IMR-90 (cell line): ENCODE data around the gene BEST1. TPM values are rescaled to one million over a fixed set of nuclear protein-coding genes. Genes with fewer than 3 reads are reported as not detected.

Experiments
- ATAC-seq: fragments of 200-7000 bp; cut with Tn5 transposase; 2 replicates; pipeline ENCODE4 v1.9.1; 2020; ENCODE audit warnings: low read depth, mild to moderate bottlenecking, moderate library complexity
- BruUV-seq: library from RNA; stranded (reverse); fragments of 400-500 nt; replicated peaks from 2 replicates; lab custom pipeline; 2021; lab: Mats Ljungman, UMichigan
- CTCF ChIA-PET: fragments of 300-600 bp; formaldehyde crosslinking; extraction: SDS; loops from one replicate; lab custom pipeline; 2021; ENCODE audit warnings: antibody characterized with exemption; lab: Yijun Ruan, JAX
- POLR2A ChIA-PET: fragments of 300-600 bp; sonication (Branson Sonifier 250); formaldehyde crosslinking; loops from one replicate; lab custom pipeline; 2022; ENCODE audit warnings: antibody characterized with exemption; ENCODE audit not compliant: unreplicated experiment; lab: Charles Lee
- DNase-seq: peaks from one replicate; pipeline ENCODE4 v3.0.0; 2013
- H2AFZ ChIP-seq: replicated peaks from 2 replicates; pipeline ENCODE3; 2013; ENCODE audit warnings: low read length, mild to moderate bottlenecking; ENCODE audit not compliant: poor library complexity
- H2AK5ac ChIP-seq: 2 replicates; pipeline ENCODE4 v1.6.1; 2013; ENCODE audit warnings: low read depth, low read length, inconsistent platforms
- H2AK9ac ChIP-seq: replicated peaks from 2 replicates; pipeline ENCODE3; 2013; ENCODE audit warnings: mild to moderate bottlenecking, low read depth, low read length, moderate library complexity; ENCODE audit not compliant: poor library complexity
- H2BK120ac ChIP-seq: 2 replicates; pipeline ENCODE4 v1.6.1; 2013; ENCODE audit warnings: low read depth, low read length, inconsistent platforms
- H2BK15ac ChIP-seq: 3 replicates; pipeline ENCODE4 v1.6.1; 2013; ENCODE audit warnings: low read depth, low read length, inconsistent platforms
- H2BK20ac ChIP-seq: 2 replicates; pipeline ENCODE4 v1.6.1; 2013; ENCODE audit warnings: low read depth, mild to moderate bottlenecking, inconsistent platforms, low read length, moderate library complexity
- H2BK5ac ChIP-seq: 2 replicates; pipeline ENCODE4 v1.6.1; 2013; ENCODE audit warnings: mild to moderate bottlenecking, low read depth, low read length, inconsistent platforms; ENCODE audit not compliant: poor library complexity, severe bottlenecking
- H3K14ac ChIP-seq: replicated peaks from 2 replicates; pipeline ENCODE4 v1.6.1; 2013; ENCODE audit warnings: low read depth, low read length, inconsistent platforms
- H3K18ac ChIP-seq: 2 replicates; pipeline ENCODE4 v1.6.1; 2013; ENCODE audit warnings: low read depth, low read length, control low read depth
- H3K23ac ChIP-seq: 2 replicates; pipeline ENCODE4 v1.6.1; 2013; ENCODE audit warnings: low read depth, low read length, inconsistent platforms
- H3K27ac ChIP-seq: 2 replicates; pipeline ENCODE4 v1.5.1; 2013; ENCODE audit warnings: mild to moderate bottlenecking, control low read depth, low read length; ENCODE audit not compliant: insufficient read depth
- H3K27me3 ChIP-seq: 2 replicates; pipeline ENCODE4 v1.6.1; 2013; ENCODE audit warnings: low read length; ENCODE audit not compliant: control insufficient read depth, insufficient read depth
- H3K36me3 ChIP-seq: 2 replicates; pipeline ENCODE4 v1.6.1; 2013; ENCODE audit warnings: low read length, mixed read lengths; ENCODE audit not compliant: control insufficient read depth, insufficient read depth
- H3K4ac ChIP-seq: 2 replicates; pipeline ENCODE4 v1.6.1; 2013; ENCODE audit warnings: low read depth, low read length, inconsistent platforms
- H3K4me1 ChIP-seq: 2 replicates; pipeline ENCODE4 v1.6.1; 2013; ENCODE audit warnings: low read length, mixed read lengths; ENCODE audit not compliant: control insufficient read depth, insufficient read depth
- H3K4me2 ChIP-seq: 2 replicates; pipeline ENCODE4 v1.6.1; 2013; ENCODE audit warnings: low read depth, mild to moderate bottlenecking, control low read depth, low read length, moderate library complexity
- H3K4me3 ChIP-seq: 2 replicates; pipeline ENCODE4 v1.5.1; 2013; ENCODE audit warnings: low read depth, mild to moderate bottlenecking, control low read depth, low read length, moderate library complexity; ENCODE audit not compliant: insufficient read depth
- H3K56ac ChIP-seq: 2 replicates; pipeline ENCODE4 v1.6.1; 2013; ENCODE audit warnings: low read length, inconsistent platforms; ENCODE audit not compliant: insufficient read depth; ENCODE audit errors: extremely low read depth
- H3K79me1 ChIP-seq, 2 experiments: 2 replicates each; pipeline ENCODE4 v1.6.1; 2013; ENCODE audit warnings: low read length in 2 of 2, inconsistent platforms in 1 of 2, low read depth in 1 of 2
- H3K9ac ChIP-seq: 2 replicates; pipeline ENCODE4 v1.6.1; 2013; ENCODE audit warnings: low read depth, low read length, control low read depth
- H3K9me1 ChIP-seq: 2 replicates; pipeline ENCODE4 v1.6.1; 2013; ENCODE audit warnings: low read length, inconsistent platforms; ENCODE audit not compliant: insufficient read depth
- H3K9me3 ChIP-seq: 2 replicates; pipeline ENCODE4 v1.6.1; 2013; ENCODE audit warnings: low read length; ENCODE audit not compliant: control insufficient read depth, insufficient read depth
- H4K20me1 ChIP-seq: 2 replicates; pipeline ENCODE4 v1.6.1; 2013; ENCODE audit warnings: low read length, inconsistent platforms; ENCODE audit not compliant: insufficient read depth
- H4K5ac ChIP-seq: 2 replicates; pipeline ENCODE4 v1.6.1; 2013; ENCODE audit warnings: mild to moderate bottlenecking, low read depth, low read length, control low read depth
- H4K8ac ChIP-seq, 2 experiments: 2 replicates each; pipeline ENCODE4 v1.6.1; 2013; ENCODE audit warnings: low read depth in 2 of 2, low read length in 2 of 2, control low read depth in 1 of 2, inconsistent platforms in 1 of 2
- H4K91ac ChIP-seq: 2 replicates; pipeline ENCODE4 v1.6.1; 2013; ENCODE audit warnings: low read depth, low read length, inconsistent platforms; ENCODE audit not compliant: insufficient read depth
- CHD1 ChIP-seq: IDR thresholded peaks from 2 replicates; pipeline ENCODE4 v1.6.1; 2012; ENCODE audit warnings: low read depth, low read length, improper control_type of control experiment
- CTCF ChIP-seq: conservative IDR thresholded peaks from 2 replicates; pipeline ENCODE4 v1.5.1; 2012; ENCODE audit warnings: mild to moderate bottlenecking, low read depth, low read length, improper control_type of control experiment
- ELK1 ChIP-seq: fragments of 150-350 bp; IDR thresholded peaks from 2 replicates; pipeline ENCODE4 v1.6.1; 2016; ENCODE audit warnings: low read depth, mild to moderate bottlenecking, low read length, moderate library complexity, borderline replicate concordance
- FOS ChIP-seq: fragments of 150-350 bp; IDR thresholded peaks from 2 replicates; pipeline ENCODE4 v1.6.1; 2016; ENCODE audit warnings: low read depth, low read length
- MAZ ChIP-seq: IDR thresholded peaks from 2 replicates; pipeline ENCODE4 v1.6.1; 2012; ENCODE audit warnings: low read depth, mild to moderate bottlenecking, low read length, improper control_type of control experiment, moderate library complexity, borderline replicate concordance
- MXI1 ChIP-seq: IDR thresholded peaks from 2 replicates; pipeline ENCODE4 v1.6.1; 2012; ENCODE audit warnings: low read depth, mild to moderate bottlenecking, low read length, moderate library complexity, borderline replicate concordance
- NFE2L2 ChIP-seq: fragments of 150-350 bp; IDR thresholded peaks from 2 replicates; pipeline ENCODE4 v1.6.1; 2016; ENCODE audit warnings: low read depth, mild to moderate bottlenecking, low read length
- RAD21 ChIP-seq: IDR thresholded peaks from 2 replicates; pipeline ENCODE4 v1.6.1; 2012; ENCODE audit warnings: low read length, improper control_type of control experiment
- RCOR1 ChIP-seq: IDR thresholded peaks from 2 replicates; pipeline ENCODE4 v1.6.1; 2012; ENCODE audit warnings: mild to moderate bottlenecking, low read length, improper control_type of control experiment; ENCODE audit not compliant: insufficient replicate concordance
- RFX5 ChIP-seq: IDR thresholded peaks from 2 replicates; pipeline ENCODE4 v1.8.0; 2012; ENCODE audit warnings: low read depth, mild to moderate bottlenecking, low read length, moderate library complexity
- WGBS, 2 experiments: methylation state at CpG; one replicate each; pipeline versions ENCODE4 v1.1.5 to v1.1.7; 2013; ENCODE audit warnings: missing lambda C conversion rate in 2 of 2; ENCODE audit not compliant: insufficient read length in 1 of 2; ENCODE audit errors: extremely low coverage in 2 of 2; 5-methylcytosine and 5-hydroxymethylcytosine counted together
- dilution Hi-C: fragments of 300-500 bp; cut with HindIII; formaldehyde crosslinking; loops from one replicate; pipeline ENCODE4 v1.14.3; 2018; ENCODE audit warnings: low sequenced_read_pairs; ENCODE audit not compliant: unreplicated experiment
- in situ Hi-C: fragments of 300-500 bp; cut with MboI; formaldehyde crosslinking; loops from 3 replicates; pipeline ENCODE4 v1.14.3; 2019; ENCODE audit warnings: low sequenced_read_pairs, inconsistent platforms, mixed read lengths
- intact Hi-C: fragments of 100-400 bp; cut with micrococcal nuclease; formaldehyde crosslinking; loops from 2 replicates; pipeline ENCODE4 v1.10.0; 2022
- polyA plus RNA-seq, 3 experiments: library from polyadenylated mRNA; depleted of rRNA; stranded (reverse); fragments of >200 nt; gene quantifications; 2 replicates each; pipeline ENCODE4 v1.2.3, GENCODE V29; 2012; ENCODE audit warnings: low replicate concordance in 1 of 3
- total RNA-seq: library from RNA; depleted of rRNA; stranded (reverse); fragments of >200 nt; gene quantifications from 2 replicates; pipeline ENCODE4 v1.2.3, GENCODE V29; 2012

Gene BEST1
- total and polyA plus RNA-seq, 2 of the 4 experiments (the other 2 are of a cell fraction) = 0.90 to 1.4 TPM

- Histone ChIP-seq H3K23ac (no peak overlapping the region), H3K79me1 (peaks cover 0 to 33% of the 10 kb centered on the region in 2 experiments; a peak in 3 of 4 replicates), H3K4me2 (no peak overlapping the region), H3K18ac (no peak overlapping the region), H2BK20ac (no peak overlapping the region), H2AK5ac (no peak overlapping the region), H3K56ac (no peak overlapping the region), H3K9me3 (no peaks in the 10 kb centered on the region), H3K14ac (no peak overlapping the region), H3K9me1 (peaks cover 26% of the 10 kb centered on the region), H4K20me1 (peaks cover 24% of the 10 kb centered on the region), H2BK120ac (no peak overlapping the region), H4K91ac (no peak overlapping the region), H3K4ac (no peak overlapping the region), H3K36me3 (peaks cover 28% of the 10 kb centered on the region), H3K27ac (no peak overlapping the region), H4K5ac (no peak overlapping the region), H2AFZ (no peak overlapping the region), H3K4me1 (peaks cover 14% of the 10 kb centered on the region), H2BK15ac (no peak overlapping the region), H2BK5ac (no peak overlapping the region), H3K27me3 (no peaks in the 10 kb centered on the region), H2AK9ac (no peak overlapping the region), H4K8ac (no peak overlapping the region), H3K4me3 (no peak overlapping the region), H3K9ac (no peak overlapping the region)
- ChIA-PET POLR2A (no interaction called here), CTCF (interaction anchor here (1.1 kb wide), 1 partner anchor 124 kb away, joined by 6 read pairs; no protein-coding TSS in a partner anchor)
- TF ChIP-seq NFE2L2 (no peak), RCOR1 (no peak), CHD1 (no peak), RAD21 (no peak), FOS (no peak), MXI1 (no peak), ELK1 (no peak), RFX5 (no peak), CTCF (no peak), MAZ (no peak)
- 100% methylated on average over 1 of the region's 3 CpGs; no CpG with 5 or more reads in 1 of the 2 experiments for WGBS, 2 experiments
- ATAC-seq (no peak), DNase-seq (no peak)
- in situ Hi-C loops = loop anchor here (10.0 kb wide), 1 partner anchor 116 kb away; no protein-coding TSS in a partner anchor
- no TSS peak for BruUV-seq
- intact Hi-C loops = no loop called here
- dilution Hi-C loops = no loop called here
Measured at GRCh38 chr11:61958590-61958989, 8.4 kb downstream of the BEST1 start.
